NCI-H446 treated with DMSO at 0.1 percent for 48 hours (cell line): ENCODE results near the gene SMOC2.

Experiments used
- DNase-seq: peaks from one replicate; lab custom pipeline; 2025; lab: John Stamatoyannopoulos, UW

Gene SMOC2

GRCh38 chr6:168624948-168625347 lies 184.0 kb downstream of the SMOC2 start:
- no peak for DNase-seq

DNA sequence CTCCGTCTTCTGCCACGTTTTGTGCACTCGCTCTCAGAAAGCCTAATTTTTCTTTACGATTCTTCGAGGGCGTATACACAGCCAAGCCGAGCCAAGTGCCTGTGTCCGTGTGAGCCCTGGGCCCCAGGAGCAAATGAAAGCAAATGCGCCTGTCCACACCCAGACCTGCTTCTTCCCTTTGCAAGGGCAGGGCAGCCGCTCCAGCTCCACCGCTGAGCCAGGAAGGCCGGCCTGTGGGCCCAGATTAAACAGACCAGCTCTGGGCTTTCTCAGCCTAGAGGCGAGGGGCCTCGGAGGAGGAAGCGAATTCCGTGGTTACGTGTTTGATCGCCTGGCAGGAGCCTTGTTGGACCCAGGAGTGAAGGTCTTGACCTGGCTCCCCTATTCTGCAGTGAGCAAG lies 184.6 kb downstream of the SMOC2 start:
- DNase-seq: no peak

DNA sequence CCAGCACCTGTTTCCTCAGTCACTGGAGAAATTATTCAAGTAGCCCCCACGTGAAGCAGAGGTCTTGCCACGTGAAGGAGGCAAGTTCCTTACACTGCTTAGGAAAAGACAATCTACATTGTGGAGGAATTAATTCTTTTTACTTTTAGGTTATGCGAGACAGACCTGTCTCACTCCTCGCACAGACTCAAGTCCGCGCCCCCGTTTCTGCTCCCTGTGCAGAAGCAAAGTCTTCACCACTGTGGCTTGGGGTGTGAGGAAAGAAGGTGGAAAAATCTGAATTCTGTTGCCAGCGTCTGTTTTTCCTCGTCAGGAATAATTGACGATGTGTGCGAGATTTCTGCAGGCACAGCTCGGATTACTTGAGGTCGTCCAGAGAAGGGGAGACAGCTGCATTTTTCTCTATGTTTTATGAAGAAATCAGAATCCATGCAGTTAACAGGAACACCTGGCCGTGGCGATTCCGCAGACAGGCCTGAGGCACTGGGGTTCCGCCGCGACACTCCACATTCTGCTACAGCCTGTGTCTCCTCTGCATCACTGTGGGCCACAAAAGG lies 185.1 kb downstream of the SMOC2 start:
- DNase-seq: no peak

DNA sequence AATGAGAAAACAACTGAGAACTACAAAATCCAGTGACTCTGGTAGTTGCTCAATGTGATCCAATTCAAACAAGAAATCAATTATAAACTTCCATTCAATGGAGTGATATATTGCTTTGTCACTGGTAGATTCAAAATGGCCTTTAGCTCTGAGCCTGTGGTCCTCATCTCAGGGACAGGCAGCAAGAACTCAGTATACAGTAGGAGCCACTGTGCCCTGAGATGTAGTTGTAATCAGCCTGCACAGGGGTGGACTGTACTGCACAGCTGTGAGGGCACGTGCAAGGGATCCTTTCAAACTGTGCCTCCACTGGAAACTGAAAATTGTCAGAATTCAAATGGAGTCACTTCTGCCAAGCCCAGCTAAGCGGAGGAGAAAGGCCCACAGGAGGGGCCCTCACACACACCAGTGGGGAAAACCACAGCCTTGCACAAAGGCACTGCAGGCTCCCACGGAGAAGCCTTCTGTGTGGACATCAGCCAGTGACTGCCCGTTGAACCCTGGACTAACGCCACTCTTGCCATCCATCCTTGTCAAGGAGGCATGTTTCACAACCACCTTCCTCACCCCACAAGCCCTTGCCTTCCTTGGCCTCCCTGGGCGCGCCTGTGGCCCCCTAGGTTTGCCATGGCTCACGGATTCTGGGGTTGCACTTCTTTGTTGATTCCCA lies 186.7 kb downstream of the SMOC2 start:
- no peak for DNase-seq

DNA sequence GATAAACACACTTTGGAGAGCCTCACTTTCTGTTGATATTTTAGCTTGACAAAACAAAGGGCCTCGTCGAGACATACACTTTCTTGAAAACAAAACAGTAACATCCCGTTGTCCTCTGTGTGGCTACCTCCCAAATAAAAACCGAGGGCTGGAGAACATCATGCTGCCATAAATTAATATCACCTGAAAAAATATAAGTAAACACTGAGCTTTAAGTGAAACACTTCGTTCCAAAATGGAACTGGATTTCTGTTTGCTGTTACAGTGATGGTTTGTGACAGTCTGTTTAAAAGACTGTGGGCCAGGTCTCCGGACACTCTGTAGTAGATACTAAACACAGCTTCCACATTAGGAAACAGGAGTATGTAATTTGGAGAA lies 187.2 kb downstream of the SMOC2 start:
- DNase-seq: no peak

- DNase-seq: no peak
These were observed 187.8 kb downstream of the SMOC2 start for GRCh38 chr6:168628732-168629245.

DNA sequence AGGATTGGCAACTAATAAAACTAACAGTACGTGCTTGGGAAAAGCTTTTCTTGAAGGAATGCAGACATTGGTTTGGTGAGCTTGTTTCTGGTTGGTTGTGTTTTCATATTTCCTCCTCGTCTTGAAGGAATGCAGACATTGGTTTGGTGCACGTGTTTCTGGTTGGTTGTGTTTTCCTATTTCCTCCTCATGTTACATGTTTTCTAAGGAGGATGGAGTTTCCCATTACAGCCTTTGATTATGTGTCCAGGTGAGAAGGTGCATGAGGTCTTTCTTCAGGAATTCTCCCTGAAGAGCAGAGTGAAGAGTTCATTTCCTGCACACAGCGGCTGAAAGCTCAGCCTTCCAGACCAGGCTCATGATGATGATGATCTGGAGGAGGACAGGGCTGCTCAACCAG lies 190.6 kb downstream of the SMOC2 start:
- DNase-seq: no peak

- DNase-seq: no peak
These were observed 191.7 kb downstream of the SMOC2 start for GRCh38 chr6:168632694-168633093.

GRCh38 chr6:168634541-168635328 lies 193.8 kb downstream of the SMOC2 start:
- no peak for DNase-seq

DNA sequence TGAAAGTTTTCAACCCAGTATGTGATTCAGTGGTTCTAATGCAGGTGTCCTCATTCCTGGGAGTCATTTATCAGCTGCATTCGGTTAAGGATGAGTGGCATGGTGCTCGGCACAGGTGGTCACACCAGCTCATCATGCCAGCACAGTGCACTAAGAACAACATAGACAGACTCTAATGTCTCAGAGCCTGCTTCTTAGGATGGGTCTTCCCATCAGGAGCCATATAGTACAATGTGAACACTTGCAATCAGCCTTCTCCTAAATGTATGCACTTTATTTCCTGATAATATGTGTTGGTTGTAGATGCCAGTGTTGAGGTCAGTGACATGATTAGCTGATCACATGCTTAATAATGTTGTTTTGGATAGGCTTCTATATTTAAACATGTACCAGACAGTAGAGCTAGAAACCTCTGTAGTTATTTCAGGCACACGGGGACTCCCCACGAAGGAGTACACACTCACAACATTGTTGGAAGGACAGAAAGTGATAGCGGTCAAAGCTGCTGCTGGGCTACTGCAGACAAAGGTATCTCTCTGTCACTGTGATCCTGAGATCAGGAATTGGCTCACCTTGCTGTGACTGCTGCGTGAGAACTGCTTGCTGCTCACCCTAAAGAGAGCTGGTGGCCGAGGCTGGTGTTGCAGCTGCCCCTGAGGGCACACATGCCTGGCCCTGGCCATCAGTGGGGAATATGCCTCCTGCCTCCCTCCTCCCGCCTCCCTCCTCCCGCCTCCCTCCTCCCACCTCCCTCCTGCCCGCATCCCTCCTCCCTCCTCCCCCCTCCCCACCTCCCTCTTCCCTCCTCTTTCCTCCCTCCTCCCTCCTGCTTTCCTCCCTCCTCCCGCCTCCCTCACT lies 195.4 kb downstream of the SMOC2 start:
- DNase-seq: no peak

DNA sequence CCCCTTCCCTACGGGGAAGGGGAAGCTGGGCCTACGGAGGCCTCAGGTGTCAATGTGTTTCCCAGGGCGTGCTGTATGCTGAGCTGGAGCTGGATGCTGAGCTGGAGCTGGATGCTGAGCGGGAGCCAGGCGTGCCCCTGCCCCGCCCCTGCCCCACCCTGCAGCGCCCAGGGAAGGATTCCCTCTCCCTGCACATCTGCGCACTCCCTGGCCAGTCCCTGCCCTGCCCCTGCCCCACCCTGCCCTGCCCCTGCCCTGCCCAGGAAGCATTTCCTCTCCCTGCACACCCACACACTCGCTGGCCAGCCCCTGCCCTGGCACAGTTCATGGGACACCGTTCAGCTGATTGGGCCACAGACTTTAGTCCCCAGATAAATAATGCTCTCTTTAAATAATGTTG lies 196.8 kb downstream of the SMOC2 start:
- DNase-seq: no peak

DNA sequence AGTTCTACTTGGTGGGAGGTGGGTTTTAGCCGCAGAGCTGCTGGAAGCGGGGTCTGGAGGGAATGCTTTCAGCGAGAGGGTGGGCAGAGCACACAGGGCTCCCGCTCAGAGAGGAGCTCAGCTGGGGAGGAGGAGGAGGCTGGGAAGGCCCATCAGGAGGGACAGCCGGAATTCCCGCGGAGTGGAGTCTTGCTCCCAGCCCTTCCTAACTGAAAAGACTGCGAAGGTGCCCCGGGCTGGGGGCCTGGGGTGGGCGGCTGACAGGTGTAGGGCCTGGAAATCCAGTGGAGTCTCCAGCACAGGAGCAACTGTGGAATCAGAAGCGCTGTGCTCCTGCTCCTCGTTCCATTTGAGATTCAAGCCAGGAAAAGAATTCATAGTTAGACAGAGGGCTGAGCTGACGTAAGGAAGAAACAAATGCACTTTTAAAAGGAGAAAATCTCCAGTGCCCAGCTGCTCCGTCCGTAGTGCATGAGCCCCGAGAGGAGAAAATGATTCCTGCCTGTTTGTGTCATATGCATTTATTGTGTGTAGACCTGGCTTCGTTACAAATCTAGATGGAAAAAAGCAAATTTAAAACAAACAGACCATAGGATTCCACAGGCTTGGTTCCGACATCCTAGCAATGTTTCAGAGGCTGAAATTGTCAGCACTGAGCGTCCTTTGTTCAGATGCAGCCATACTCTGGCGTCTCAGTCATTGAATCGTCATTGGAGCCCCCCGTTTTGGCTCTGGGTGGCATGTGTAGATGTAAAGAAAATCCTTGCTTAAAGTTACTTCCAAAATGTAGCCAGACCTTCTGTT lies 197.7 kb downstream of the SMOC2 start:
- DNase-seq: no peak

DNA sequence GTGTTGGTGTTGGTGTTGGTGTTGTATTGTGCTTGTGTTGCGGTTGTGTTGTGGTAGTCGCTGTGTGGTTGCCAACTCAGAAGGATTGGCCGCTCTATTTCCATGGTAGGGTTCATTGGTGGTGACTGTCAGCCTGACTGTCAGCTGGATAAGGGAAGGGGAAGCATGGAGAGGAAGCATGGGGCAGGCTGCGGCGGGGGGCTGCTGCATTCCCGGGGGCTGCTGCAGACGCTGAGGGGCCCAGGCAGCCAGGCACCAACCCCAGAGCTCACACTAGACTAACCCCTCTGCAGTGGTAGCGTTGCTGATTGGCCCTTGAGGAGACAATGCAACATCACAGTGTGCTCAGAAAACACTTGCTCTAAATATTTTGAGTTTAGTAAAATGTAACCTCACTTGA lies 199.2 kb downstream of the SMOC2 start:
- DNase-seq: no peak

DNA sequence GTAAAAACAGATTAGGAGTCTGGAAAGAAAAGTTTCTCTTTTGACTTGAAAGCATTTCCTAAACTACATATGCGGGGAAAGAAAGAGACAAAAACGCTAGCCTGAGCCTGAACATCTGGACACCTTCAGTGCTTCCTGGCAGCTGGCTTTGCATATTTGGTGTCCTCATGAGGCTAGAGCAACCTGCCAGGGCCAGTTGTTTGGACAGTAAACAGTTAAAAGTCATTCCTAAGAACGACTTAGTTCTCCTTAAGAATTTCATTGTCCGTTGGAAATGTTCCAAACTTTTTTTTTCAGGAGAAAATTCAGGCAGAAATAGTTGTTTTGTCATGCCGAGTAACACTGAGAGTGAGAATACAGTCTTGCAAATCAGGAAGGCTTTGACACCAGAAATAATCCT lies 199.8 kb downstream of the SMOC2 start:
- DNase-seq: no peak

DNA sequence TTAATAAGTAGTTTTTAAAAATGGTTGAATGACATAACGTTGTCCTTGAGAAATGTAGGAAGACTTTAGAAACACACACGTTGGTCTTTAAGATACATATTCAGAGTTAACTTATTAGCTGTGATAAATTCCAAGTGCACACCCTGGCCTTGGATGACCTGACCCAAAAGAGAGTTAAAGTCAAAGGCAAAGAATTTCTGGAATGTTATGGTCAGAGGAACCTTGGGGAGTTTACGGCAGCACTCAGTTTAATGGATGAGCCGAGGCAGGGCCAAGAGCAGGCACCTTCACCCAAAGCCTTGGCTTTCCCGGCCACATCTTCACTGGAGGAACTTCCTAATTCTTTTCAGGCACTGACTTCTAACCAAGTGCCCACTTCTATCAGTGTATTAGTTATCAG lies 200.5 kb downstream of the SMOC2 start:
- DNase-seq: no peak

DNA sequence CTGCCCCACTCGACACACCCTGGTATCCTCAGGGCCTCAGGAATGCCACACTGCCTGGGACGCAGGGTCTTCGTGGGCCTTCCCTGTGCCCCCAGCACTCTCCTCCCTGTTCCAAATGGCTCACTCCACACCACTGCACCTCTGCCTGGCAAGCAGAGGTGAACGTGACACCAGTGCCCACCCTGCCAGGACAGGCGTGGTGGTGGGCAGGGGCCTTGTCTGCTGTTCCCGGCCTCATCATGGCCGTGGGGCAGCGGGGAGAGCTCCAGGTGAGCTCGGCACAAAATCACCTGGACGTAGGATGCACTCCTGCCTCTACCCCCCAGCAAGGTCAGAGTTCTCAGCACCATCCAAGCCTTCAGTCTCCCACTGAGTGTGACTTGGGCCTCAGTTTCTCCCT lies 202.4 kb downstream of the SMOC2 start:
- no peak for DNase-seq

DNA sequence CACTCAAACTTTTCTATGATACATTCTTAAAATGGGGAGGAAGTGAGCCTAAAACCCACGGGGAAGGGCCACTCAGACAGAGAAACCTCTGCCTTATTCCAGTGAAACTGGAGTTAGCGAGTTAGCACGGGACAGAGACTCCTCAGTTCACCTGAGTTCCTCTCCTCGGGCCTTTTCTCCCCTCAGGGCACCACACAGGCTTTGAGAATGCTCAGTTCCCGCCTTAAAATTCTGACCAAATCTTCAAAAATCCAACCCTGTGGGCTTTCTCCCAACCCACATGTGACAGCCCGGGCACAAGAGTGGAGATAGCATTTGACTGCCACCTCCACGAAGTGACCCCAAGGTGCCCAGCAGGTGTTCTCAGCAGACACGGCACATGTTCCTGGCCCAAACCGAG lies 204.3 kb downstream of the SMOC2 start:
- DNase-seq: no peak

DNA sequence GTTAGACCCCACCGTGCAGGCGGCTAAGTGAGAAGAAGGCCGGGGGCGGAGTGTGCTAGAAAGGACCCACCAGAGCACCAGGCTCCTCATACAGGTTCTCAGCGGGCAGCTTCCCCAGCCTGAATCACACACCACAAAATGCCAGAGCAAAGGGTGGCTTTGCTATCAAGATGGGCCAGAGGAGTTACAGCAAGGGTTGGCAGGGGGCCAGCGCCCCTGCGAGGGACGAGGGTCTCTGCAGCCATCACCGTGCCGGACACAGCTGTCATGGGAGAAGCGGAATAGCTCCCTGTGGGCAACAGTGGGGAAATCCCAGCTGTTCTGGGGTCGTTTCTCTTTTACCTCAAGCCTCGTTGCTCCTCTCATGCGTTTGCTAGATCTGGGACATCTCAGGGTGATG lies 206.3 kb downstream of the SMOC2 start:
- no peak for DNase-seq

DNA sequence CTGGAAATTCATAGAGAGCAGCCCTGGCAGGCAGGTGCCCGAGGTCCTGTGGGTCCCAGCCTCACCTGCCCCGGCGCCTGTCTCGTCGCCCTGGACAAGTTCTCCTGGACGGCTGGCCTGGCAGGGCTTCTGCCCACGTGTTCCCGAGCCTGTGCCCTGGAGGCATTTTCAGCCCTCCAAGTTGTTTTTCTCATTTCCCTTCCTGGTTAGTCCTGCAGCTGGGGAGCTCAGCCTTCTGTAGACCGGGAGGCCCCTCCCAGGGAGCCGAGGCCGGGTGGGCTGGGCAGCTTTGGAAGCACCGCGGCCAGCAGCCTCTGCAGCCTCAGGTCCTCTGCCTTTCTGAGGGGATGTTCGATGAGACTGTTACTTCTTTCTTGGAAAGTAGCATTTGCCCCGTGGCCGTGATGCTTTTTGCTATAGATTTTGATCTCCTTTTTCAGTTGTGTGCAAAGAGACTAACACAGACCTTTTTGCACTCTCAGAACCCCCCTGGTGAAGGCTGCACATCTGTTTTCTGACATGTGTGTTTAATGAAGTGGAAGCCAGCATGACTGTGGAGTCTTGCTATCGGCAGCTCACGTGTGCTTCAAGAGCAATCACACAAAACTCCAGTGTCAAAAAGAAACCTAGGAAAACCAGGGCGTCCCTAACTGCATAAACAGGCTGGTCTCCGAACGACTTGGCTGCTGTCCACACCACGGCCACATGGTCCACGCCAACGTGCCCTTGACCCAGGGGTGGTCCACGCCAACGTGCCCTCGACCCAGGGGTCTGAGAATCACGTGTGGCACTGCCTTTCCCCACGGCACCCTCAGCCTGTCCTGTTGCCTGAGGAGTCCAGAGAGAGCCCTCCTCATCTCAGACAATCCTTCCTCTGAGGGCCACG lies 207.5 kb downstream of the SMOC2 start:
- no peak for DNase-seq

- no peak for DNase-seq
These were observed 208.2 kb downstream of the SMOC2 start for GRCh38 chr6:168649209-168649608.
